NCI-H2107 treated with DMSO at 0.1 percent for 48 hours (cell line): ENCODE data around the gene ANKS4B.
"Not testable (repeated sequence)": the region's sequence is repeated elsewhere in the genome, so short reads cannot be mapped to it uniquely, and the experiment has no call there.

Experiments
- DNase-seq: peaks from one replicate; lab custom pipeline; 2025; ENCODE audit not compliant: unreplicated experiment; lab: John Stamatoyannopoulos, UW

ANKS4B gene

DNA sequence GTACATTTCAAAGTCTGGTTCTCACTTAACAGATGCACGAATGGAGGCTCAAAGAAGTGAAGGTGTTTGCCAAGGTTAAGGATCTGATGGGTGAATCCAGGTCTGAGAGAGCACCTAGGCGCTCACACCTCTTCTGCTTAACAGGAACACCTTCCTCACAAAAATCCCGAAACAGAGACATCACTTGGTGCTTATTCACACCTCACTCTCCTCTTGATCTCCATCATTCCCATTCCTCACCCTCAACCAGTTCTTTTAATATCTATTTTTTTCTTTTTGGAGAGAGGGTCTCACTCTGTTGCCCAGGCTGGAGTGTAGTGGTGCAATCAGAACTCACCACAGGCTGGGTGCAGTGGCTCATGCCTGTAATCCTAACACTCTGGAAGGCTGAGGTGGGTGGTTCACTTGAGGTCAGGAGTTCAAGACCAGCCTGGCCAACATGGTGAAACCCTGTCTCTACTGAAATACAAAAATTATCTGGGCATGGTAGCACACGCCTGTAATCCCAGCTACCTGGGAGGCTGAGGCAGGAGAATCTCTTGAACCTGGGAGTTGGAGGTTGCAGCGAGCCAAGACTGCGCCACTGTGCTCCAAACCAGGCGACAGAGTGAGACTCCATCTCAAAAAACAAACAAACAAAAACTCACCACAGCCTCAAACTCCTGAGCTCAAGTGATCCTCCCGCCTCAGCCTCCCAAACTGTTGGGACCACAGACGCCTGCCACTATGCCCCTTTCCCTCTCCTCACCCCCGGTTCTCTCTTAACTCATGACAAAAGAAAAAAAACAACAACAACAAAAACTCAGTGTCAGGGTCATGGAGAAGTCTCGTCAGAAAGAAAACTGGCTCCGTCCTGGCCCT is 29.5 kb downstream of the ANKS4B start:
- no peak for DNase-seq

GRCh38 chr16:21263640-21264570 is 30.4 kb downstream of the ANKS4B start:
- DNase-seq: peak; percentile 46

GRCh38 chr16:21264571-21265036 is 31.1 kb downstream of the ANKS4B start:
- DNase-seq: no peak

DNA sequence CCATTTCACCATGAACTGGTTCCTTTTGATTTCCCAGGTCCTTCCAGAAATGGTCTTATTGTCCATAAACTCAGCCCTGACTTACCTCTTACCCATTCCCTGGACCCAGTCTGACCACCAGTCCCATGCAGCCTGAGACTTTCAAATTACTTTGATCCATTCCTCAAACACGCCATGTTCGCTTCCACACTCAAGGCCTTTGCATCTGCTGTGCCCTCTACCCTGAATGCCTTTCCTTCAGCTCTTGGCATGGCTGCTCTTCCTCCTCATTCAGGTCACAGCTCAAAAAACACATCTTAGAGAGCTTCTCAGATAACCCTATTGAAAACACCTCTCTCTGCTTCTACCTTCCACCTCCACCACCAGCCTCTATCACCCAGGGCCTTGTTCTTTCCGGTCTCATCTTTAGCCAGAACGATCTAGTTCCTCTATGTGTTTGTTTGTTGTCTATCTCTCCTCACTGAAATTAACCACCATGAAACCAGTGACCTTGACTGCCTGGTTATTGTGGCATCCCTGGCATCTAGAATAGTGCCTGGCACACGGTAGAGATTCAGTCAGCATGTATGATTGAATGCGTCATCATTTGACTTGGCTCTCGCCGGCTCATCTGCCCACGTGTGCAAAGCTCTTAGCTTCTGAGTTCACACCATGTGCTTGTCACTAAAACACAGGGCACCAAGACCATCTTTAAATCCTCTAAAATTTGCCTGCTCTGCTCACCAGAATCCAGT is 31.8 kb downstream of the ANKS4B start:
- no peak for DNase-seq

- DNase-seq: no peak
Observed at GRCh38 chr16:21267298-21267697, 33.8 kb downstream of the ANKS4B start.

- DNase-seq: no peak
Observed at GRCh38 chr16:21268236-21268635, 34.7 kb downstream of the ANKS4B start.

DNA sequence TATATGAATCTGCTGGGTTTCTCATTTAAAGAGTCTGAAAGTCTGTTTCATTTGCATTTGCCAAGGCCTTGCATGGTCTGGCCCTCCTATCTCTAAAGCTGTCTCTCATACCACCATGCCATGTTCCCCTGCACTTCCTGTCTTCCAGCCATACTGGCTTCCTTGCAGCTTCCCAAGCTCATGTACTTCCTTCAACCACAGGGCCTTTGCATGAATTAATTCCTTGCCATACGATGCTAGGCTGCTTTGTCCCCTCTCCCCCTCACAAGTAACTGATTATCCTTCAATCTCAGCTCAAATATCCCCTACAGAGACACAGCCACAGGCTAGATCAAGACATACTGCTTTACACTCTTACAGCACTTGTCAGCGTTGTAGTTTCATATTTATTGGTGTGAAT is 38.8 kb downstream of the ANKS4B start:
- no peak for DNase-seq

GRCh38 chr16:21272763-21273162 is 39.3 kb downstream of the ANKS4B start:
- DNase-seq: not testable (repeated sequence)

GRCh38 chr16:21274172-21274726 is 40.8 kb downstream of the ANKS4B start:
- no peak for DNase-seq

DNA sequence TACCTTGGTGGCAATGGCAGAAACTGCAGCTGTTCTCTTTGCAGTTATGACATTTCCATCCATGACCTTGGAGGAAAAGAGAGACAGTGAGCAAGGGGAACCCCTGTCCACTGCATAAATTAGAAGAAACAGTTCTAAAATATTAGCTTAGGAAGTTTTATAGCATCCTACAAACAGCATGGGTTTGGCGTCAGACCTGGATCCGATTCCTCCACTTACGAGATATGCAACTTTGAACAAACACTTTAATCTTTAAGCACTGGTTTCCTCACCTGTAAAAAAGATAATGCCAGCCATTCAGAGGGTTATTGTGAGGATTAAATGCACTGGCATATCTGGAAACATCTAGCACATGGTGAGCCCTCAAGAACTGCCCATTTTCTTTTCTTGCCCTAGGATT is 42.0 kb downstream of the ANKS4B start:
- DNase-seq: no peak

DNA sequence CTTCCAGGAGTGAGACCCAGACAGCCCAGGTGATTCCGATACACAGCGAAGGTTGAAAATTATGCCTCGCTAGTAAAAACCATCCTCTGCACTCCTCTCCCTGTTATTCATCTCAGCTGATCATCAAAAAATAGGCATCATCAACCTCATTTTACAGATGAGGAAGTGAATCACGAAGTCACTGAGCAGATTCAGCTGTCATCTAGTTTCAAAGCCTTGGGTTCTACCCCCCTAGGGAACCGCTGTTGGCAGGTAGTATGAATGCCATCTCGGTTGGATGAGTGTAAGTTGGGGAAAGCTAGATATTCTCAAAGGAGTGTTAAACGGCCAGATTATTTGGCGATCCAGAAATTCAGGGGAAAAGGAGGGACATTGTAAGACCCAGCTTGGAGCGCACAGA is 42.6 kb downstream of the ANKS4B start:
- no peak for DNase-seq

- DNase-seq: no peak
Observed at GRCh38 chr16:21277045-21277926, 43.8 kb downstream of the ANKS4B start.

DNA sequence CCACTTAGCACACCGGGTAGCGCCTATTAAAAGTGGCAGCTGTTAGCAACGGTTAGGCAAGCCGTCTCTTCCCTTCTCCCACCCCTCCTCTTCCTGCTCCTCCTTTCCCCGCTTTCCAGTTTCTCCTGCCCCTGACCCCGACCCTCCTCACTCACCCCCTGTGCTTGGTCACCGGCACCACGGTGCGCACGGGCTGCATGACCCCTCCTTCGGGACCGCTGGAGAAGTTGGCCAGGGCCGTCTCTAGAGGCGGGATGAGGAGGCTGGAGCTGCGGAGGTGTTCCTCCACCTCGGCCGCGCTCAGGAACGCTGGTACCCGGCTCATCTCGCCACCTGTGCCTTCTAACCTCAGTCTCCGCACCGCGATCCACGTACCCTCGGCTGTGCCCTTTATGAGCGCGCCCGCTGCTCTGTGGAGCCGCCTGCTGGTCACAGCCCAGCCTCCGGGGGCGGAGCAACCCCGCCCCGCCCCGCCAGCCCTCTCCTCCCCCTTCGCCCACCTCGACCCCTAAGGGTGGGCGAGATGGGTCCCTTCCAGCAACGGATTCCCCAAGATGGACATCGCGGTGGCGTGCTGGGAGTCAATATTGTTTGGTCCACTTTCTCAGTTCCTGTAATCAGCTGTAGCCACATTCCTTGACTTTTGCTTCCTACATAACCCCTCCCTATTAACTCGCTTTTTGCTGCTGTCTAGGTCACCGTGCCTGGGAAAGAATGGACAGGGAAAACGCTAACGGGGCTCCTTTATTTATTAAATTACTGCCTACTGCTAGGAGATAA is 44.6 kb downstream of the ANKS4B start, which contains the start of gene CRYM:
CRYM (minus strand) TSS at position 364 of the 780 bp plus-strand sequence; CDS start at position 325, 39 bp downstream.
- DNase-seq: peak; percentile 55

GRCh38 chr16:21279501-21279900 is 46.0 kb downstream of the ANKS4B start:
- no peak for DNase-seq

- no peak for DNase-seq
Observed at GRCh38 chr16:21281698-21282389, 48.3 kb downstream of the ANKS4B start.

DNA sequence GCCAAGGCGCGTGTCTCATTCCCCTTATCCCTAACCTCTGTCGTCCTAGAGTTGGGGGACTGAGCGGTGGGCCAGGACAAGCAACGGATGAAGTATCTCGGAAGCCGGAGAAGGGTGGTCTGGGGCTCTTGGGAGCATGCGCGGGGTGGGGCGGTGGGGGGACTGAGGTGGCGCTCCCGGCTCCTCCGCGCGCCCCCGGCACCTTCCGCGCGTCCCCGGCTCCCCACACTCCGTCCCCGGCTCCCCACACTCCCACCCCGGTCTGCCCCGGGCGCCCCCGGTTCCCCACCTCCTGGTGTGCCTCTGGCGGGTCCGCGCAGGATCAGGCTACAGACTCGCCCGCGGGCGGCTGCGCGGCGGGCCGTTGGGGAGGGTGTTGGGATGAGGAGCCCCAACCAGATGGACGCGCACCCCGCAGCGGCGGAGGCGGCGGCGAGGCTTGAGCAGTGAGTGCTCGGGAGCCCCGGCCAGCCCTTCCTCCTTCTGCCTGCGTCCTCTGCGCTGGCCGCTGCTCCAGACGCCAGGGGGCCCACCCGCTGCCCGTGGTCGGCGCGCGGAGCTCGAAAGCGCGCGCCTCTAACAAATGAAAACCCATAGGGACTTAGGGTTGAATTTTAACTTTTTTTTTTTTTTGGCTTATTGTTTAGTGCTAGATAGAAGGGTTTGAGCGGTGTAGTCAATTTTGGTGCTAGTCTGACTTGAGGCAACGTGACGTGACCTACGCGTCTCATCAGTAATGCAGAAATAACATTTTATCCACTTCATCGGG is 50.2 kb downstream of the ANKS4B start:
- no peak for DNase-seq

- no peak for DNase-seq
Observed at GRCh38 chr16:21284414-21284813, 50.9 kb downstream of the ANKS4B start.

DNA sequence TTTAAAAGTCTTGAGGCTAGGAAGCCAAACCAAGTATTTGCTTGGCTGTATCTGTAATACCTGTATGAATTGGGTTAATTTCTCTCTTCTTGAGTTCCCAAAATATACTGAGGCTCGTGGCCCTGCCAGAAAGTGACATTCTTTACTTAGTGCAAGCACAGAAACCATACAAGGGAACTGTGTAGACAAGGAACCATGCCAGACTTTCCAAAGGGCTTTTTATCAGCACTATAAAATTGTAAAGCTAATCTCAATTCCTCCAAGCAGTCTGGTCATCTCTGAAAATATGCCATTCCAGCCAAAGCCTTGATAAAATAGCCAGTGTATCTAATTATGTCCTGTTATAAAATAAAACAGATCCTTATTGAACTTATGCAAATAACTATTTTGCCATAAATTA is 51.8 kb downstream of the ANKS4B start:
- no peak for DNase-seq
